NCI-H2081 treated with DMSO at 0.1 percent for 48 hours (cell line): ENCODE measurements around the gene ERN1.
A peak's percentile ranks its signal among the peaks of the same experiment; 100 is the strongest.
"Not testable (repeated sequence)": the region's sequence is repeated elsewhere in the genome, so short reads cannot be mapped to it uniquely, and the experiment has no call there.

Experiments
- DNase-seq: peaks from one replicate; lab custom pipeline; 2025; lab: John Stamatoyannopoulos, UW

ERN1 gene

DNA sequence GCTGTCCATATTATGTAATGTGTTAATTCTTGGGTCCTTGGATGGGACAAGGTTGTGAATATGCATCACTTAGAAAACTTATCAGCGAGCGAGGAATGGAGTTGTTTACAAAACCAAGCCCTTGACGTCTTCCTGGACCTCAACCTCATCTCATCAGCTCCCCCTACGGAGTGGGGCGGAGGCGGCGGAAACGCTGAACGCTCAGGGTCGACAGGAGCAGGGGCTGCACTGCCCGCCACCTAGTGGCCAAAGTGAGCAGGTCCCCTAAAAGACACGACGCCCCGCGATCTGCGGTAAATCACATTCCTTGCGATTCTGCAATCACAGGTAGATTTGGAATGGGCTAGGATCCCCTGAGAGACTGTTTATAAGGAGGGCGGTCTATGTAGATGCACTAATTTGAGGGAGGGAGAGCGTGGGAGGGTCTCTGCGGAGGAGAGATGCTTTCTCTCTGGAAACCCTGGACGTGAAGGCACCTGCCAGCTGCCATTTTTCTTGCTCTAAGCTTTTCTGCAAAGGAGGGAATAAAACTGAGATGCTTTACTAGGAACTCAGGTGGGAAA lies 104.1 kb downstream of the ERN1 start:
- DNase-seq: peak; percentile 57

GRCh38 chr17:64024781-64025731 lies 104.9 kb downstream of the ERN1 start:
- DNase-seq: no peak

DNA sequence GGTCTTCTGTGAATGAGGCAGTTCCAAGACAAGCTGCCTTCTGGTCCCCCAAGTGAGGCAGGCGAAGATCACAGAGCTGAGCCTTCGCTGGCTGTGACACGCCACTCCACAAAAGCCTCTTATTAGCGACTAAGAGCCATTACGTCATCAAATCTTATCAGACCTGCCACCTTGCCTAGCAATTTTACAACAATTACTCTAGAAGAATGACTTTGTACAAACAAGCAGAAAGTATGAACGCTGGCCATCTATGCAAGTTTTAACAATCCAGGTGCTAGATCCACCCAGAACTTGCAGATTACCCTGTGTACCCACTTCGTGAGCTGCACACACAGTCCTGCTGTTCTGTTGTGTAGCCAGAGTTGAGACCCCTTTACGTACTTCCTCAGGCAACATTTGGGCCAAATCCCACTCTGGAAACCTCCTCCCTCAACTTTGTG lies 105.7 kb downstream of the ERN1 start:
- DNase-seq: no peak

DNA sequence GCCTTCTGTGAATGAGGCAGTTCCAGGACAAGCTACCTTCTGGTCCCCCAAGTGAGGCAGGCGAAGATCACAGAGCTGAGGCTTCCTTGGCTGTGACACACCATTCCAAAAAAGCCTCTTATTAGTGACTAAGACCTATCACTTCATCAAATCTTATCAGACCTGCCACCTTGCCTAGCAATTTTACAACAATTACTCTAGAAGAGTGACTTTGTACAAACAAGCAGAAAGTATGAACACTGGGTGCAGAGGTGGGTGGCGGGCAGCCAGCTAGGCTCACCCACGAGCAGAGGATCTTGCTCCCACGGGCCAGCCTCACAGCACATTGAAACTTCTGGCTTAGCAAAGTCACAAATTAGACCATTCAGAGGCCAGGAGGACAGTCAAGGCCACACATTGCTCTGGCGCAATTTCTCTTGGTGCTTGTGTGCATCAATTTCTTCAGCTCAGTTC lies 107.3 kb downstream of the ERN1 start:
- no peak for DNase-seq

- DNase-seq: no peak
These were observed 109.7 kb downstream of the ERN1 start, which contains the start of gene ICAM2 for GRCh38 chr17:64020056-64020766. TSS of gene ICAM2 (minus strand) at chr17:64020633. CDS start at chr17:64006691, 13,942 bp downstream.

GRCh38 chr17:64019551-64019961 lies 110.4 kb downstream of the ERN1 start:
- DNase-seq: not testable (repeated sequence)

- DNase-seq: no peak
These were observed 112.5 kb downstream of the ERN1 start for GRCh38 chr17:64017381-64017980.

DNA sequence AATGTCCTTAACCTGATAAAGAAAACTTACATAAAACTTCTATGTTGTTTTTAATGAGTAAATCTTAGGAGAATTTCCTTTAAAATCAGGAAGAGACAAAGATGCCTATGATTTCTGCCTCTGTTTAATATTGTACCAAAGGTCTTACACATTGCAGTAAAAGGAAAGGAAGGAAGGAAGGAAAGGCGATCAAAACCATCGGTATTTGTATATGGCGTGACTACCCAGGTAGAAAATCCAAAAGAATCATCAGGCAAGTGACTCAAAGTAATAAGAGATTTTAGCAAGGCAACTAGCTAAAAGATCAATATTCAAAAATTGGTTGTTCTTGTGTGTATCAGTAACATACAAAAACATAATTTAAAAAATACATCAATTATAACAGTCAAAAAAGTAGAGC lies 113.0 kb downstream of the ERN1 start:
- no peak for DNase-seq

DNA sequence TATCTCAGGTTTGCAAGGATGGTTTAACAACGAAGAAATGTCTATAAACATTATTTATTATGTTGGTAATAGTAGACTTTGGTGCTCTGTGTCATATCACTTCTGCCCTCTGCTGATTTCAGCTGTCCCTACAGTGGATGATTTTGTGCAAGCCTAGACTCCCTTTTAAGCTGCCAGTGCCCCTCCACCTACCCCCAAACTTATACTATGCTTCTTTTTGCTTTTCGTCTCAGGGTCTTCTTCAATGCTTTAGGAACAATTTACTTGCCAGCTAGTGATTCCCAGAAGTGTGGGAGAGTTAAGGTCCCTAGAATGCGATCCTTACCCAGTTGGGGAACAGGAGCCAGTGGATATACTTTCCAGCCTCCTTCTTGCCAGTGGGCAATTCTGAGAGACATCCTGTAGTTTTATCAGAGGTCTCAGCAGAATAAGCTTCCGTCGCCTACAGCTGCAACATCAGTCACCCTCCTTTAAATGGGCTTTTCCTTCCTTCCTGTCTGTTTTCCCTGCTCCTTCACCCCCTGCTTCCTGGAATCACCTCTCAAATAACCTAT lies 113.6 kb downstream of the ERN1 start:
- no peak for DNase-seq

GRCh38 chr17:64015447-64015846 lies 114.5 kb downstream of the ERN1 start:
- no peak for DNase-seq

DNA sequence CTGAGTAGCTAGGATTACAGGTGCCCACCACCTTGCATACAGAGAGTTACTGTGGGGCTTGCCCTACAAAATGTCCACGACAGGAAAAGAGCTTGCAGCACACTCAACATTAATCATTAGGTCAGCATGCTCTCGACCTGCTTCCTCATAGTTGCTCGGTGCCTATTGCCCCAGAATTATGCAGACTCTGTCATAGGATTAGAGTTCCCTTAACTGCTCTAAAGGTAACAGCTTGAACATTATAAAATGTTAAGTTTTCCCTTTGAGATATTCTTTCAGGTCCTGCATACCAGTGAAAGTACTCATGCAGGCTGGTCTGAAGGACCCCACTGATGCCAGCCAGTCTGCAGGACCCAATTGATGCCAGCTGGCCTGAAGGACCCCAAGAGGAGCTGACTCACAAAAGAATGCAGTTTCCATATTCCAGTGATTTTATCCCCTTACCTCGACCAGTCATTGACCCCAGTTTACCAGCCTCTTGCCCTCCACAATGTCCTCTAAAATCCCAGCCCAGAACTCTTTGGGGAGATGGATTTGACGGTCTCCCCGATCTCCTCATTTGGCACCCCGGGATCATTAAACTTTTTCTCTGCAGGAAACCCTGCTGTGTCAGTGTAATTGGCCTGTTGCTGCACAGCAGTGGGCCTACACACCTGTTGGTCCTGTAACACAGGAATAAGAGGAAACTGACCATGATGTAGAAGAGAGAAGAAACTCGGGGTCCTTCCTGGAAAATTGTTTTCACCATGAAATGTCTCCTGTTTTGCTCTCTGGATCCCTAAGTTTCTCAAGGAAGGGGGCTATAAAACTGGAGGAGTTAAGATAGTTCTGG lies 120.2 kb downstream of the ERN1 start:
- DNase-seq: no peak

GRCh38 chr17:64008830-64009229 lies 121.1 kb downstream of the ERN1 start:
- DNase-seq: no peak

DNA sequence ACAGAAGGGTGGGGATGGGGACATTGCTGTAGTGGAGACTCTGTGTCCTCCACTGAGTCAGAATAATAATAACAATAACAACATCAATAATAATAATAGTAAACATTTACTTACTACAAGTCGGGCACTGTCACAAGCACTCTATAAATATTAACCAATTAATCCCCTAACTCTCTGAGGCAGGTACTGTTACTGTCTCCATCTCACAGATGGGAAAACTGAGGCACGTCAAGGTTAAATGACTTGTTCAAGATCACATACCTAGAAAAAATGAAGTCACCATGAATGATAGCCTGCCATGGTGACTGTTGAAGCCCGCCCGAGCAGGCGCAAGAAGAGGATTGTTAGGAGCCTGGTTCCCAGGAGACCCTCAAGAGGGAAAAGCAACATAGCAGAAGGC lies 121.6 kb downstream of the ERN1 start:
- DNase-seq: no peak

DNA sequence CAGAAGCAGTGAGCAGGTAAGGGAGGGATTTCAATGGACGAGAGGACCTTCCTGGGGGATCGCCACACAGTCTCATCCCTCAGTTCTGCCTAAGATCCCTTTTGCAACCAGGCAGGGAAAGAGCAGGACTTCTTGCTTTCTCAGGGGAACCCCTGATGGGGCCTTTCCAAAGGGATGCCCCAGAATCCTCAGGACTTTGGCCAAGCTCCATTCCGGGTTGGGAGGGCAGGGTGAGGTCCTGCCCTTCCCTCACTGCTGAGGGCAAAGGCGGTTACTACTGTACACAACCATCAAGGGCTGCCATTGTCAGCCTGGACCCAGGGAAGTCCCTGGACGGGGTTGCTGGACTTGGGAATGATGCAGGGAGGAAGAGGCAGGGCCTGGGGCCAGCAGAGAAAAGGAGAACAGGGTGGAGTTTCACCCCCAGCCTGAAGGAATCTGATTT lies 122.1 kb downstream of the ERN1 start:
- no peak for DNase-seq

- not testable (repeated sequence) for DNase-seq
These were observed 122.7 kb downstream of the ERN1 start for GRCh38 chr17:64007089-64007837.

GRCh38 chr17:64006361-64007088 lies 123.4 kb downstream of the ERN1 start:
- no peak for DNase-seq

GRCh38 chr17:64005734-64006167 lies 124.2 kb downstream of the ERN1 start:
- DNase-seq: peak; percentile 76

DNA sequence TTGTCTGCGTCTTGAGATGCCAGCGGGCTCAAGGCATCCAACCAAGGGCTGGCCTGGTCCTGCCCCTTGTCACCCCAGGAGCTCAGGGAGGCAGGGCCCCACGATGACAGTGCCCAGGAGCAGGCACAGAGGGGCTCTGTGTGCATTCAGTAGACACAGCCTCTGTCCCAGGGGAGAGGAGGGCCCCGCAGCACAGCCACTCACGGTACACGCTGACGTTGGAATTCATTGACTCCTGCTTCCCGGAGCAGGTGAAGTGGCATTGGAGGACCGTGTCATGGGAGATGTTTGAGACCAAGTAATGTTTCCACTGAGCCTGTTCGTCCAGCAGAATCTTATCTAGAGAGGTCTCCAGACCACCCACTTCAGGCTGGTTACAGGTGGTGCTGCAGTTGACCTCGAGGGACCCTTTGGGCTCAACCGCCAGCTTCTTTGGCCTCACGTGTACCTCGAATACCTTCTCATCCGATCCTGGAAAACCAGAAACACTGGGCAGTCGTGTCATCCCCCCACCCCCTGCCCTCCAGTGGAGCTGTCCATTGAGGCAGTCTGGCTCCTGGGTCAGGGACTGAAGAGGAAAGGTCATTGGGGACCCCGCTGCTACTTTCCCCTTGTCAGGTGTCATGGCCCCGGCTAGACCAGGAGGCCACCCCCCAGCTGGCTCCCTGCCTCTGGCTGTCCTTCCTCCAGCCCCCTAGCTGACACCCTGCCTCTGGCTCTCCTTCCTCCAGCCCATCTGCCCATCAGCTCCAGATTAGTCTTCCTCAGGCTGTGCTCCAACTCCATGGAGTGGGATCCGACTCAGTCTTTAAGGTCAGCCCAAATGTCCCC lies 124.8 kb downstream of the ERN1 start:
- no peak for DNase-seq
